GM19328 (cell line): ENCODE results near the gene RUVBL1.

Experiments
- ATAC-seq: cut with Tn5 transposase; IDR thresholded peaks from one replicate; pipeline ENCODE4 v1.9.1; 2021; ENCODE audit warnings: mild to moderate bottlenecking, moderate library complexity; ENCODE audit not compliant: unreplicated experiment

The RUVBL1 gene

GRCh38 chr3:128036119-128036518 lies 87.5 kb downstream of the RUVBL1 start:
- ATAC-seq = no peak

DNA sequence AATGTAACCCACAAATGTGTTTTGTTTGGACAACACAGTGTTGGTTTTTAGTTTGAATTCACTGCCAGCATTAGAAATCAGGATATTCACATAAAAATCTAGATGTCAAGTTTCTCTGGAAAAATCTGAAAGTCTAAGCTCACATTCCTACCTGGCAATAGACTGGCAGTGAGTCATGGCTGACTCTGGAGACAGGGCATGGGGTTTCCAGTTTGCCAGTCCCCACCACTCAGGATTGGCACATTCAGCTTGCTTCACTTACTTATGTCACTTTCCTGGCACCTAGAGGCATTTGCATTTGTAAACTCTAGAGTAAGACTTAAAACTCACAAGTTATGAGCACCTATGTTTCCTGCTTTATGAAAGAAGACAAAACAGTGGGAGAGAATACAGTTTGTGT lies 90.5 kb downstream of the RUVBL1 start:
- ATAC-seq = no peak
